ENCODE data around the gene MAB21L3. TPM values are rescaled to one million over a fixed set of nuclear protein-coding genes. Genes with fewer than 3 reads are reported as not detected.

MAB21L3 gene
- polyA plus RNA-seq, 1 experiment = 0.34 TPM

GRCh38 chr1:116164150-116164549, 53.0 kb downstream of the MAB21L3 start:
- no peak for TF ChIP-seq CTCF (IDR thresholded peaks at IDR 0.05; ENCODE audit: insufficient read depth, low read depth, low read length)
- CTCF ChIA-PET = interaction anchor here (1.2 to 2.2 kb wide), 6 partner anchors 10 to 335 kb away, joined by 3 to 7 read pairs (median 6); no protein-coding TSS in a partner anchor
- no peaks in the 10 kb centered on the region for H3K36me3 ChIP-seq (ENCODE audit: control insufficient read depth, insufficient read depth, low read length)
- peaks cover 12% of the 10 kb centered on the region for H3K27me3 ChIP-seq (ENCODE audit: control insufficient read depth, insufficient read depth, low read length)
- no peak overlapping the region for H3K4me3 ChIP-seq (ENCODE audit: low read depth, low read length)
- POLR2A ChIA-PET = no interaction called here
- DNase-seq (ENCODE audit: low read depth) = no peak

GRCh38 chr1:116164604-116165368, 53.6 kb downstream of the MAB21L3 start:
- ChIA-PET CTCF (interaction anchor here (0.6 to 4.9 kb wide), 7 partner anchors 11 to 334 kb away, joined by 3 to 29 read pairs (median 5); no protein-coding TSS in a partner anchor), POLR2A (no interaction called here)
- no peak for TF ChIP-seq CTCF (IDR thresholded peaks at IDR 0.05; ENCODE audit: insufficient read depth, low read depth, low read length)
- Histone ChIP-seq H3K4me3 (ENCODE audit: low read depth, low read length) (no peak overlapping the region), H3K36me3 (ENCODE audit: control insufficient read depth, insufficient read depth, low read length) (no peaks in the 10 kb centered on the region), H3K27me3 (ENCODE audit: control insufficient read depth, insufficient read depth, low read length) (peaks cover 12% of the 10 kb centered on the region)
- DNase-seq (ENCODE audit: low read depth) = no peak

GRCh38 chr1:116165572-116165971, 54.4 kb downstream of the MAB21L3 start:
- POLR2A ChIA-PET = no interaction called here
- Histone ChIP-seq H3K4me3 (ENCODE audit: low read depth, low read length) (no peak overlapping the region), H3K36me3 (ENCODE audit: control insufficient read depth, insufficient read depth, low read length) (no peaks in the 10 kb centered on the region), H3K27me3 (ENCODE audit: control insufficient read depth, insufficient read depth, low read length) (peaks cover 15% of the 10 kb centered on the region)
- TF ChIP-seq CTCF (IDR thresholded peaks at IDR 0.05; ENCODE audit: insufficient read depth, low read depth, low read length) = no peak
- DNase-seq (ENCODE audit: low read depth) = no peak
- CTCF ChIA-PET = interaction anchor here (0.8 to 4.9 kb wide), 7 partner anchors 12 to 334 kb away, joined by 3 to 29 read pairs (median 4); no protein-coding TSS in a partner anchor

- H3K27me3 ChIP-seq (ENCODE audit: control insufficient read depth, insufficient read depth, low read length) = peaks cover 15% of the 10 kb centered on the region
- H3K4me3 ChIP-seq (ENCODE audit: low read depth, low read length) = no peak overlapping the region
- ChIA-PET CTCF (interaction anchor here (0.8 to 4.9 kb wide), 8 partner anchors 9 to 333 kb away, joined by 4 to 29 read pairs (median 4); no protein-coding TSS in a partner anchor), POLR2A (no interaction called here)
- TF ChIP-seq CTCF (IDR thresholded peaks at IDR 0.05; ENCODE audit: insufficient read depth, low read depth, low read length) = no peak
- no peak for DNase-seq (ENCODE audit: low read depth)
- no peaks in the 10 kb centered on the region for H3K36me3 ChIP-seq (ENCODE audit: control insufficient read depth, insufficient read depth, low read length)
These were observed 54.9 kb downstream of the MAB21L3 start for GRCh38 chr1:116166011-116166571.

GRCh38 chr1:116166655-116167054, 55.5 kb downstream of the MAB21L3 start:
- no peak for DNase-seq (ENCODE audit: low read depth)
- H3K27me3 ChIP-seq (ENCODE audit: control insufficient read depth, insufficient read depth, low read length) = peaks cover 15% of the 10 kb centered on the region
- ChIA-PET CTCF (interaction anchor here (0.8 to 4.9 kb wide), 7 partner anchors 9 to 333 kb away, joined by 4 to 29 read pairs (median 4); no protein-coding TSS in a partner anchor), POLR2A (no interaction called here)
- no peak overlapping the region for H3K4me3 ChIP-seq (ENCODE audit: low read depth, low read length)
- no peaks in the 10 kb centered on the region for H3K36me3 ChIP-seq (ENCODE audit: control insufficient read depth, insufficient read depth, low read length)
- TF ChIP-seq CTCF (IDR thresholded peaks at IDR 0.05; ENCODE audit: insufficient read depth, low read depth, low read length) = no peak

Measured in BJ (cell line).